HL-60/S4 (cell line): ENCODE measurements around the gene PTX4.

Source experiments
- in situ Hi-C: fragments of 300-500 bp; cut with MboI; formaldehyde crosslinking; loops from 2 replicates; pipeline ENCODE4 v1.14.3; 2022; ENCODE audit warnings: low sequenced_read_pairs

PTX4 gene

DNA sequence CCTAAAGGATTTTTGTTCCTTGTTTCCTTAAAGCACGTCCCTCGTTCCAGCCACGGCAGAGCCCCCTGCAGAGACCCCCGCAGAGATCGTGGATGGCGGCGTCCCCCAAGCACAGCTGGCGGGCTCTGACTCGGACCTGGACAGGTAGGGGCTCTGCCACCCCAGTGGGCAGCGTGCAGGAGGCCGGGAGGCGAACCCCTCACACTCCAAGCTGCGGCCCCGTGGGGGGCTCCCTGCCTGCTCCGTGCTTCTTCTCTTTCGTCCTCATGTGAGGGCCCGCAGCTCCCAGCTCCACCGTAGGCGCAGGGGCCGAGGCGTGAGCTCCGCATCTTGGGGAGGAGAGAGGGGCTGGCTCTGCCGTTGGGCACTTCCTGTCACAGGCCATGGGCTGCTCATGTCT is 12.9 kb upstream of the PTX4 start:
- in situ Hi-C loops, result no loop called here

DNA sequence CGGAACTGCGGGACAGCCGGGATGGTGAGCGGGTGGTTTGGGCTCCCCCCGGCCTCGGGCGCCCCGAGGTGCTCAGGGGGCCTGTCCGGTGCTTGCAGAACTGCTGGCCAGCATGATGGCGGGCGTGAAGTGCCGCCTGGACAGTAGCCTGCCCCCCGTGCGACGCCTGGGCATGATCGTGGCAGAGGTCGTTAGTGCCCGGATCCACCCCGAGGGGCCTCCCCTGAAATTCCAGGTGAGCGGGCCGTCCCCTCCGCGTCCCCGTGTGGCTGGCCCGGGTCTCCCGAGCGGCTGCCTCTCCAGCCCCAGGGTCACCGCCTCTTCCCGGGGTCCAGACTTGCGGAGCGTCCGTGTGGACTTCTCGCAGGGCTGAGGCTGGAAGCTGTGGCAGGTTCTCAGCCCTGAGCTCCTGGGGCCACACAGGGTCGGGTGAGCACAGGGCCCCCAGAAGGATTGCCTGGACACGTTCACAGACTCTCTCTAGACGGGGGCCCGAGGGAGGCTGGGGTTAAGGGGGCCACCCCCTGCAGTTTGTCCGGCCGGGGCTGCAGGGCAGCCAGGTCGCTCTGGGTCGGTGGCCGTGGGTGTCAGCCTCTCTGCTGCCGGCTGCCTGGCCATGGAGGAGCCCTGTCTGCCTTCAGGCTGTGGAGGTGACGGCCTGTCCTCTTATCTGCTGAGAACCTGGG is 11.9 kb upstream of the PTX4 start:
- in situ Hi-C loops, result no loop called here

DNA sequence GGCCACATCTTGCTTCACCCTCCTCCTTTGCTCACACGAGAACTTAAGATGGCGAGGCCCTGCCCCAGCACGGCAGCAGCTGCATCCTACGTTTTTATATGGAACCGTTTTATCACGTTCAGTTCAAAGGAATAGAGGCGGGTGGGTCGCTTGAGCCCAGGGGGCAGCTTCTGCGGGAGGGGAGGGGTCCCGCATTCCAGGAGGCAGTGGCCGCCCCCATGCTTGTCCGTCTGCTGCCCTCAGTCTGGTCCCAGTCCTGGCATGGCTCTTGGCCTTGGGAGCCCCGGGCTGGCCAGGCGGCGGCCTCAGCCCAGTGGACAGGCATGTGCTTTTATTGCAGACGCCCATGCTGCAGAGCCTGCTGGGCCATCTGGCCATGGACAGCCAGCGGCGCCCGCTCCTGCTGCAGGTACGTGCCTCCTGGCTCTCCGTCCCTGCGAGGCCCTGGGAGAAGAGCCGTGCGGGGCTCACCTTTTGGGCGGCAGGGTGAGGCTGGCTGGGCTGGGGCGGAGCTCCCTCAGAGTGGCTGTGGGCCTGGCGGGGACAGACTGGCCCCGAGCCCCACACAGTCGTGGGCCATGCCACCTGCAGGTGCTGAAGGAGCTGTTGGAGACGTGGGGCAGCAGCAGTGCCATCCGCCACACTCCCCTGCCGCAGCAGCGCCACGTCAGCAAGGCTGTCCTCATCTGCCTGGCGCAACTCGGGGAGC is 11.2 kb upstream of the PTX4 start:
- in situ Hi-C loops, result no loop called here

DNA sequence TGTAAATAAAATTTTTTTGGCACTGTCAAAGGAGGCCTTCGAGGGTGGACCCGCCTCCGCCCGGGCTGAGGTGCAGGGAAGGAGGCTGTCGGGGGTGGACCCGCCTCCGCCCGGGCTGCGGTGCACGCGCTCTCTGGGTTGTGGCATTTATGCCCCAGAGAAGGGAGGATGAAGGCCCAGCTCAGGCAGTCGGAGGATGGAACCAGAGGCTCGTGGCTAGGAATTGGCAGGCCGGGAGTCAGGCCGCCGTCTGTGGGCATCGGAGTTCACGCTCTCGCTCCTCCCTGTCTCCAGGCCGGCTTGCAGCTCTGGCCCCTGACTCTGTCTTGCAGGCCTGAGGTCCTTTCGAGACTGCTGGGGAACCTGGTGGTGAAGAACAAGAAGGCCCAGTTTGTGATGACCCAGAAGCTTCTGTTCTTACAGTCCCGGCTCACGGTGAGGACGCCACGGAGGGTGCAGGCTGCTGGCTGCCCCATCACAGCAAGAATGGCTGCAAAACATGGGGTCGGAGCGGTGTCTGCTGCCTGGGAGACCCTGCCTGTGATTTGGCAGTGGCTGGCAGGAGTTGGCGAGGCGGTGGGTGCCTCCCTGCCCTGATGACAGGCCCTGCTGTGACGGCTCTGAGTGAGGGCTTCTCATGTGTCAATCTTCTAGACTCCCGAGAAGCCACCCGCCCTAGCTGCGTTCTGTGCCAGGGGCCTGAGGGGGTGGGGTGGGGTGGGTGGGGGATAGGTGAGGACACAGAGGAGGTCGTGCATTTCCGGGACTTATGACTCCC is 10.3 kb upstream of the PTX4 start:
- in situ Hi-C loops, result no loop called here

DNA sequence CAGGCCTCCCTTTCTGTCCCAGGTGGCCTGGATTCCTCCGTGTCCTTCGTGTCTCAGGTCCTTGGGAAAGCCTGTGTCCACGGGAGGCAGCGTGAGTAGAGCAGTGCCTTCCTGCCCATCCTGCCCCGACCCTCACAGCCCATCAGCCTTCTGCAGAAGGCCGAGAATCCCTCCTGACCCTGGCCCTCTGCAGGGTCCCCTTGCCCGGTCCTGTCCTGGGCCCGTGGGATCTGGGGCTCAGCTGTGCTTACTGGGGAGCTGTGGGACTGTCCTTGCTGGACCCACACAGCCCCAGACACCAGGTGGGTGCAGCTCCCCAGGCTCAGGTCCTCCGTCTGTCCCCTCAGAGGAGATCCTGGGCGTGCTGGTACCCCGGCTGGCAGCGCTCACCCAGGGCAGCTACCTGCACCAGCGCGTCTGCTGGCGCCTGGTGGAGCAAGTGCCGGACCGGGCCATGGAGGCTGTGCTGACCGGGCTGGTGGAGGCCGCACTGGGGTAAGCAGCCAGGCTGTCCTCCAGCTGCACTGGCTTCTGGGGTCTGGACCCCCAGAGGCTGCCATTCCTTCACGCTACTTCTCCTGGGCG is 8.4 kb upstream of the PTX4 start:
- in situ Hi-C loops, result no loop called here

DNA sequence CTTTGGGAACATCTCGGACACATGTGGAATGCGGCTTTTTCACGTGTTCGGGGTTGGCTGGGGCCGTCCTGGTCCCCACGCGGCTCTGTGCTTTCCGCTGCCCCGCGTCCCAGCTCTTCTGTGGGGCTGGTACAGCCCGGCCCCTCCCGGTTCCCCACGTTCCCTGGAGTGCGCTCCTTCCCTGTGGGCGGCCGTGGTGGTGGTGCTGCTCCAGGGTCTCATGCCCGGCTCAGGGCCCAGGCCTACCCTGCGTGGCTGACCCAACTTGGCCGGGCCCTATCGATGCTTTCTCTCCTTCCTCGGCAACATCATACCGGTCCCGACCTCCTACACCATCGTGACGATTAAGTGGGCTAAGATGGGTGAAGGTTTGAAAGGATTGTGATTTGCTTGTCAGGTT is 7.7 kb upstream of the PTX4 start:
- in situ Hi-C loops, result no loop called here

DNA sequence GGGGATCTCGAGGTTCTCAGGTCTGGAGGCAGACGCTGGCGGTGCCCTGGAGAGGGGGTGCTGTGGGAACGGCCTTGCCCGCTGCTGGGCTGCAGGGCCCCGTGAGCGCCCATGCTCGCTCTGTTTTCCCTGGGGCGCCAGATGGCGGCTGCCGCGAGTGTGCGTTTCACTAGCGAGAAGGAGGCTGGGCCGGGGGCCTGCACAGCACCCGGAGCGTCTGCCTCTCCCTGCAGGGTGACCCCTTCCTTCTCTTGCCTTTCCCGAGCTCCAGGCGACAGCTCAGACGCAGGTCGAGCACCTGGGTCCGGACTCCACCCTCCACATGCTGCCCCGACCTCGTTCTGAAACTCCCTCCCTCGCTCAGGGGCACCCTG is 7.1 kb upstream of the PTX4 start:
- in situ Hi-C loops, result no loop called here

DNA sequence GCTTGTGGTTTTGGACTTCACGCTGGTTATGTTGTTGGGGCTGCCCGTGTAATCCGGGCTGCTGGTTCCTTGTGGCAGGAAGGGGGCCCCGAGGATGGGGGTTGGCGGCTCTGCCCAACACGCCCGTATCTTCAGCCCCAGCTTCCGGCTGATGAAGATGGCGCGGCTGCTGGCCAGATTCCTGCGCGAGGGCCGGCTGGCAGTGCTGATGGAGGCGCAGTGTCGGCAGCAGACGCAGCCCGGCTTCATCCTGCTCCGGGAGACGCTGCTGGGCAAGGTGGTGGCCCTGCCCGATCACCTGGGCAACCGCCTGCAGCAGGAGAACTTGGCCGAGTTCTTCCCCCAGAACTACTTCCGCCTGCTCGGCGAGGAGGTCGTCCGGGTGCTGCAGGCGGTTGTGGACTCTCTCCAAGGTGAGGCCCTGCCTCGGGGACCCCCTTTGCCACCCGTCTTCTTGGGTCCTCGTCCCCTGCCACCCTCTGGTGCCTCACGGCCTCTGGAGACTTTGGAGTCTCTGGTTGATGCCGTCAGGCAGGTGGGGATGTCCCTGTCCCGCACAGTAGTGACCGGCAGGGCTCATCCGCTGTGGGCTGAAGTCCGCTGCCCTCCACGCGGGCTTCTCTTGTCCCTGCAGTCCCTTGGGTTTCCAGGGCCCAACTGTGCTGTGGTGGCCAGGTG is 6.6 kb upstream of the PTX4 start:
- in situ Hi-C loops, result no loop called here

DNA sequence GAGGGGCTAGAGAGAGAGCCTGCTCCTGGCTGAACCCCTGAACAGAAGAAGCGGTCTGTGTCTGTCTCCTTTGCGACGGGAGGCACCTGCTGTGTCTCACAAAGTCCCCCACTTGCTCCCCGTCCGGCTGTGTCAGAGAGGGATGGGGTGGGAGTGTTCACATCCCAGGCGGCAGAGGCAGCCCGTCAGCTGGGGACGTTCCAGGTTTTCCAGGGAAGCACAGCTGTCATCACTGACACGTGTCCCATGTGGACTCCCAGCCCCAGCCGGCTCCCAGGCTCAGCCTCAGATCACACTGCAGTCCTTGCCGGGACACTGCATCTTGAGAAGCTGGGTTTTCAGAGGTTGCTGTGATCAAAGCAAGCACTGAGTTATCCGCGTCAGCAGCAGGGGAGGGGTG is 6.0 kb upstream of the PTX4 start:
- in situ Hi-C loops, result no loop called here

DNA sequence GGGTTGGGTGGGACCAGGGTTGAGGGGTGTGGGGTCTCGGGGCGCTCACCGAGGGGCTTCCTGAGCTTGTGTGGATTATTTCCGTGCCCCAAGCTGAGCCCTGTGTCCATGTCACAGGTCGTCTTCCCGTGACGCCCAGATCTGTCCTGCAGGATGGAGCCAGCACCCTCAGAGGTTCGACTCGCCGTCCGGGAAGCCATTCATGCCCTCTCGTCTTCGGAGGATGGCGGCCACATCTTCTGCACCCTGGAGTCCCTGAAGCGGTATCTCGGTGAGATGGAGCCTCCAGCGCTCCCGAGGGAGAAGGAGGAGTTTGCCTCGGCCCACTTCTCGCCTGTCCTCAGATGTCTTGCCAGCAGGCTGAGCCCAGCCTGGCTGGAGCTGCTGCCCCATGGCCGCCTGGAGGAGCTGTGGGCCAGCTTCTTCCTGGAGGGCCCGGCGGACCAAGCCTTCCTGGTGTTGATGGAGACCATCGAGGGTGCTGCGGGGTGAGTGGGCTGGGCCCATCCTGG is 5.4 kb upstream of the PTX4 start:
- in situ Hi-C loops, result no loop called here

DNA sequence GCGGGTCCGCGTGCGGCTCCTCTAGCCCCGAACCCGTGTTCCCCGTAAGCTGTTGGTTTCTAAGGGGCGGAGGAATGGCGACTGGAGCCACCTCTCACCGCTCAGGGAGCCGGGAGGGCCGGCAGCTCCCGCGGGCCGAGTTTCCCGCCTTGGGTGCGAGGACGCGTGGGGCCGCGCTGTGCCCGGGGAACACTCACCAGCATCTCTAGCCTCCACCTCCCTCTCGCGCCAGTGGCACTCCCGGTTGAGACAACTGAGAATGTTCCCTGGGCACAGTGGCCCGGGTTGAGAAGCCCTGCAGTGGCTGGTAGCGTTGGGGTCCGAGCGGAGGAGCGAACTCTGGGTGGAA is 5.0 kb upstream of the PTX4 start:
- in situ Hi-C loops, result no loop called here

DNA sequence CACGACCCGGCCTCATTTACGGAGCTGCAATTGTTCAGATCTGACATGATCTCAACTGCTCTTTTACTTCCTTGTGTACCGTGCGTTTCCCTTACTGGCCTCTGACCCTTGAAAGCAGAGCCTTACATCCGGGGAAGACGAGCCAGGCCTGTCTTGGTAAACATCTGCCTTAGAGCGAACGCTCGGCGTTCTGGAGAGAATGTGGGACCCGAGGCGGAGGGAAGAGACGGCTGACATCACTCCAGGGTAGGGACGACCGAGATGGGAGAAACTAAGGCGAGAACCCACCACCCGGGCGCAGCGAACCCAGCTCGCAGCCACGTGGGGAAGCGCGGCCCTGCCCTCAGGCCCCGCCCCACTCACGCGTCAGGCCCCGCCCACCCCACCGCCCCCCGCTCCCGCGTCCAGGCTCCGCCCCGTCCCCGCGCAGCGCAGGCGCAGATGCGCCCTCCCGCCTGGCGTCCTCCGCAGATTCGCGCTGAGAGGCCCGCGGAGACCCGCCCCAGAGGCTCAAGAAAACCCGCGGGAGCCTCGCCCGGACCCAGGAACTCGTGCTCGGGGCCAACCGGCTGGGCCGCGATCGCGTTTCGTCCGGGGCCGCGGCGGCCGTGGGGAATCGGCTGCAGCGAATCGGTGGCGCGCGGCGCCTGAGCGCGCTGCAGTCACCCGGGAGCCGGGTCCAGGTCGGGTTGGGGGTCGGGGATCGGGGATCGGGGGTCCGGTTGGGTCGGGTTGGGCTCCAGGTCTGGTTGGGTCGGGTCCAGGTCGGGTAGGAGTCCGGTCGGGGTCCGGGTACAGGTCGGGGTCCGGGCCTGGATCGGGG is 4.4 kb upstream of the PTX4 start, which contains the start of gene TELO2:
TSS of gene TELO2 (plus strand) at position 438 of the 823 bp plus-strand sequence. CDS start 922 bp downstream, outside the sequence.
- in situ Hi-C loops, result no loop called here

DNA sequence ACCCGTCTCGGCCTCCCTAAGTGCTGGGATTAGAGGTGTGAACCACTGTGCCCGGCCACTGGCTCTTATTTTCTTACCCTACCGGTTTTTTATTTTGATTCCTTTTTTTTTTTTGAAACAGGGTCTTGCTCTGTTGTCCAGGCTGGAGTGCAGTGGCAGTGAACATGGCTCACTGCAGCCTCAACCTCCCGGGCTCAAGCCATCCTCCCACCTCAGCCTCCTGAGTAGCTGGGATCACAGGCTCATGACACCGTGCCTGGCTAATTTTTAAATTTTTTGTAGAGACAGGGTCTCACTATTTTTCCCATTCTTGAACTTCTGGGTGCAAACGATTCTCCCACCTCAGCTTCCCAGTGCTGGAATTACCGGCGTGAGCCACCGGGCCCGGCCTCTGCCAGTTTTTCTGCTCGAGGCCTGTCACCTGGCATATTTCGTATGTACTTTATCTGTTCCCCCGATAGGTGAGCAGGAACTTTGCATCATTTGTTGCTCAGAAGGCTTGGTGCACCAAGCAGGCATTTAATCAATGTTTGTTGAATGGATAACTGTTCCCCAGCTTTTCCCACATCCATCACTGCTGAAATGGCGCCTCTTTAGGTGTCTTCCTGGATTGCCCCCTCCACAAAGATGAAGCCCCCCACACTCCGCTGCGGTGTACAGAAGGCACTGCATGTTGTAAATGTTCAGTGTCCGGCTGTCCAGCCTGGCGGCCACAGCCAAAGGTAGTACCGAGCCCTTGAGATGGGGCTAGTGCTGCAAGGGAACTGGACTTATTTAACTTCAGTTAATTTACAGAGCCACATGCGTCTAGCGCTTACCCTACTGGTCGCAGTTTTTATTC is 3.6 kb upstream of the PTX4 start:
- in situ Hi-C loops, result no loop called here

DNA sequence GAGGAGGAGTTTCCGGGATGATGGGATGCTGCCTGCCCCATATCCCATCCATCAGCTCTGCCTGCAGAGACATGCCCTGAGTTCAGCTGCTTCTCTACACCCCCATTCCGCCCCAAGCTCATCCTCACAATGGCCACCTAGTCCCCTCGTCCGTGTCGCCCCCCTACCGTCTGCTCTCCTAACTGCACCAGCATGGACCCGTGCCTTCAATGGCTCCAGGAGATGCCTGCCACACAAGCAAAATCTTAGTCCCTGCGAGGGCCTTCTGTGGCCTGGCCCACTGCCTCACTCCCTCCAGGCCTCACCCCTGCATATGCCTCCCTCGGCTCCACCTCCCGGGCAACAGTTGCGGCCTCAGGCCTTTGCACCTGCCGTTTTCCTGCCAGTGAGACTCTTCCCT is 2.6 kb upstream of the PTX4 start:
- in situ Hi-C loops, result no loop called here

DNA sequence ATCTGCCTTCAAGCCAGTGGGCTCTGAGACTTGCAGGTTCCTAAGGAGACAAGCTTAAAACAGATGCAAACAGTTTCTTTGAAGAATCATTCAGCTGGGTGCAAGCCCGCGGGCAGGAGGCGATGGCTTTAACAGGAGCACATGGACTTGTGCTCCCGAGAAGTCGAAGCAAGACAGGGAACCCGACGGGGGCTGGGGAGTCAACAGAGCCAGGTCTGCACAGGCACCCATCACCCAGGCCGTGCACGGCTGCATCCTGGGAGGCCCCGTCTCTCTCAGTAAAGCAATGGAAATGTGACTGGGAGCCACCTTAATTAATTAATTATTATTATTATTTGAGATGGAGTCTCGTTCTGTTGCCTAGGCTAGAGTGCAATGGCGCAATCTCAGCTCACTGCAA is 333 bp upstream of the PTX4 start:
- in situ Hi-C loops, result no loop called here

DNA sequence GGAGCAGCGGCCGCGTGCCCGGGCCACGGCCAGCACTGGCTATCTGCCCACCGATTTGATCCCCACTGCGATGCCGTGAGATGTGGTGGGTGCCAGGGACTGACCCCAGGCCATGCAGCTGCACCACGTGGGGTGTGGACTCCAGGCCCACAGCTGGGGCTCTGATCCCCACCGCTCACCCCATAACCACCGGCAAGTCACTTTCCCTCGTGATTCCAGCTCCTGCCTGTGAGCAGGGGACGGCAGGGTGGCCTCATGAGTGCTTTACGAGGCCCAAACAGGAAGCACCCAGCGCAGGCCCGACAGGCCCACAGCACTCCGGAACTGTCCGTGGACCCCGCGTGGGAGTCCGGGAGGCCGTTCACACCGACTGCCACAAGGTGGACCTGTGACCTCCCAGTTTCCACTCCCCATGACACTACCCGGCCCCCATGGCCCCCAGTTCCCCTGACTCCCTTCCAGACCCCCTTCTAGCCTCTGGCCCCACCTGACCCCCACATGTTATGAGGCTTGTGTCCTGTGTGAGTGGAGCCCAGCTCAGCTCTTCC is 616 bp downstream of the PTX4 start:
- in situ Hi-C loops, result no loop called here

DNA sequence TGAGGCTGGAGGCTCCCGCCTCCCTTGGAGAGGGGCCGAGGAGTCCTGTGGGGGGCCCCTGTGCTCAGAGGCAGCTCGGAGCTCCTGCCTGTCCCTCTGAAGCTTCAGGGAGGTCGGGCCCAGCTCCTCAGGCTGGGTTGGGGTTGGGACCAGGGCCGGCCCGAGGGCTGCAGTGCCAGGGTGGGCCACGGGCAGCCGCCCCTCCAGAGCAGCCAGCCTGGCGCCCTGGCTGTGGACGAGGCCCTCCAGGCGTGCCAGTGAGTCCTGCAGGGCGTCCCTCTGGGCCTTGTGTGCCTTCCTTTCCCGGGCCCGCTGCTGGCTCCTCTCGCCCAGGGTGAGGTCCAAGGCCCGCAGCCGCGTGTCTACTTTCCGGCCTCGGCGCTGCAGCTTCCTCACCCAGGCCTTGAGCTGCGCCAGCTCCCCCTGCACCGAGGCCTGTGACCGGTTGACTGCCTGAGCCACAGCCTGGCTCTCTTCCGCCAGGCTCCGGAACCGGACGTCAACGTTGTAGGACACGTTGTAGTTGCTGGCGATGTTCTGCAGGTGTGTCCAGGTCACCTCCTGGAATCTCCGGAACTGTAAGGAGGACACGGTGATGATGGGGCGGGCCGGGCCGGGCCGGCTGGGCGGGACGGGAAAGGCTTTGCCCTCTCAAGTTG is 1.2 kb downstream of the PTX4 start:
- in situ Hi-C loops, result no loop called here
